ENCODE results near the gene CASKIN1. TPM values are rescaled to one million over a fixed set of nuclear protein-coding genes. Genes with fewer than 3 reads are reported as not detected.

Gene CASKIN1
- total and polyA plus RNA-seq, 4 donors: 0.13 to 0.28 (median 0.15) TPM; not detected in 1

DNA sequence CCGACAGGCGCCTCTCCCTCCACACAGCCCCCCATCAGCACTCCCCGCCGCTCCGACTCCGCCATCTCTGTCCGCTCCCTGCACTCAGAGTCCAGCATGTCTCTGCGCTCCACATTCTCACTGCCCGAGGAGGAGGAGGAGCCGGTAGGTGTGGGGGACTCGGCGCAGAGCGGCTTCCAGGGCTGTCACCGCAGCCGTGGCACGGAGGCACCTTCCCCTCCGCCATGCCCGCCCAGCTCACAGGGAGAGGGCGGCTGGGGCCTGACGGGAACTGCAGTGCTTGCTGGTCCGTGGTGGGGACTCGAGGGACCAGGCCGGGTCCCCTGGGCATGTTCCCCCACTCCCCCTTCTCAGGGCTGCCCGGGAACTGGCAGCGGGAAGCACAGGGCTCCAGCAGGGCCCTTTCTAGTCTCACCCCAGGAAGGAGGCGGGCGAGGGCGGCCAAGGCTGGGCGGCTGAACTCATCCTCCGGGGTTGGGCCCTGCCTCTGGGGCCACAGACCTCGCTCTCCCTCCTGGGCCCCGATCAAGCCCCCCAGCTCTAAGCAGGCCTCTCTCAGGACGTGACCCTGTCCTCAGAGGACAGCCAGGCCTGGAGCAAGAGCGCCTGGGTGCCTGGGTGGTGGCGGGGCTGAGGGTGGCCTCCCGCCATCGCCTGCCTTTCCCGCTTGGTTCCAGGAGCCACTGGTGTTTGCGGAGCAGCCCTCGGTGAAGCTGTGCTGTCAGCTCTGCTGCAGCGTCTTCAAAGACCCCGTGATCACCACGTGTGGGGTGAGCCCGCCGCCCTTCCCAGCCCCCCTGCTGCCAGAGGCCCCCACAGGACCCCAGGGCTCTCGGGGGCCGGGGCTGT, 25.6 kb downstream of the CASKIN1 start:
- Histone ChIP-seq H3K27me3 (ENCODE audit: control insufficient read depth in 1 of 2, insufficient read depth in 2 of 2, low read length in 1 of 2) (no peaks in the 10 kb centered on the region), H3K36me3 (ENCODE audit: control insufficient read depth in 1 of 2, insufficient read depth in 2 of 2, low read length in 1 of 2) (peaks cover 0 to 7% of the 10 kb centered on the region in 2 donors), H3K9me3 (ENCODE audit: control insufficient read depth, low read length) (no peaks in the 10 kb centered on the region), H3K4me3 (ENCODE audit: low read length in 2 of 2) (no peak overlapping the region), H3K27ac (ENCODE audit: low read depth in 1 of 2, low read length in 2 of 2) (no peak overlapping the region), H3K4me1 (ENCODE audit: control insufficient read depth in 1 of 2, insufficient read depth in 2 of 2, low read length in 2 of 2) (no peaks in the 10 kb centered on the region)
- DNase-seq: no peak
- 93 to 94% methylated on average over 43 to 47 of the region's 47 CpGs for WGBS, 2 donors
- intact Hi-C loops (cut with DNase I): no loop called here
- peak; percentile 3 for ATAC-seq (ENCODE audit: low FRiP score)

DNA sequence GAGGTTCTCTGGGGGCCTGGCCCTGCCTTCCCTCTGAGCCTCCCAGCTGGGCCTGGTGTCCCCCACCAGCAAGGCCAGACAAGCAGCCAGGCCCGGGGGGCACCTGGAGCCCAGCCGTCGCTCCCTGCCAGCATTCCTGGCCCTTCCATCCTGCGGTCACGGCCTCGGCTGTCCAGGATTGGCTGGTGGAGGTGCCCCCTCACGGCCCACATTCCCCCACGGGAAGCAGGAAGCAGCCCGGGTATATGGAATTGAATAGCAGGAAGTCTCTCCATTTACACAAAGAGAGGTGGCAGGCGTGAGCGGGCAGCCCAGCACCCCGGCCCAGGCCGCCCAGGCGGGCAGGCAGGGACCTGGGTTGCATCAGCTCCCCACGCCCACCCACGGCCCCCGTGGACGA, 26.3 kb downstream of the CASKIN1 start:
- Histone ChIP-seq H3K4me3 (ENCODE audit: low read length in 2 of 2) (no peak overlapping the region), H3K36me3 (ENCODE audit: control insufficient read depth in 1 of 2, insufficient read depth in 2 of 2, low read length in 1 of 2) (peaks cover 0 to 7% of the 10 kb centered on the region in 2 donors), H3K9me3 (ENCODE audit: control insufficient read depth, low read length) (no peaks in the 10 kb centered on the region), H3K4me1 (ENCODE audit: control insufficient read depth in 1 of 2, insufficient read depth in 2 of 2, low read length in 2 of 2) (no peaks in the 10 kb centered on the region), H3K27me3 (ENCODE audit: control insufficient read depth in 1 of 2, insufficient read depth in 2 of 2, low read length in 1 of 2) (no peaks in the 10 kb centered on the region), H3K27ac (ENCODE audit: low read depth in 1 of 2, low read length in 2 of 2) (no peak overlapping the region)
- ATAC-seq (ENCODE audit: low FRiP score) (peak; percentile 52), DNase-seq (no peak)
- 83 to 90% methylated on average over 17 to 18 of the region's 18 CpGs for WGBS, 2 donors
- intact Hi-C loops (cut with DNase I): no loop called here

- DNase-seq: no peak
- Histone ChIP-seq H3K4me1 (ENCODE audit: control insufficient read depth in 1 of 2, insufficient read depth in 2 of 2, low read length in 2 of 2) (no peaks in the 10 kb centered on the region), H3K27ac (ENCODE audit: low read depth in 1 of 2, low read length in 2 of 2) (no peak overlapping the region), H3K27me3 (ENCODE audit: control insufficient read depth in 1 of 2, insufficient read depth in 2 of 2, low read length in 1 of 2) (no peaks in the 10 kb centered on the region), H3K4me3 (ENCODE audit: low read length in 2 of 2) (no peak overlapping the region), H3K9me3 (ENCODE audit: control insufficient read depth, low read length) (no peaks in the 10 kb centered on the region), H3K36me3 (ENCODE audit: control insufficient read depth in 1 of 2, insufficient read depth in 2 of 2, low read length in 1 of 2) (peaks cover 0 to 2% of the 10 kb centered on the region in 2 donors)
- no peak for ATAC-seq (ENCODE audit: low FRiP score)
- intact Hi-C loops (cut with DNase I): no loop called here
- WGBS, 2 donors: 90 to 94% methylated on average over 18 of the region's 18 CpGs
Measured at GRCh38 chr16:2167068-2167638, 29.3 kb downstream of the CASKIN1 start.

DNA sequence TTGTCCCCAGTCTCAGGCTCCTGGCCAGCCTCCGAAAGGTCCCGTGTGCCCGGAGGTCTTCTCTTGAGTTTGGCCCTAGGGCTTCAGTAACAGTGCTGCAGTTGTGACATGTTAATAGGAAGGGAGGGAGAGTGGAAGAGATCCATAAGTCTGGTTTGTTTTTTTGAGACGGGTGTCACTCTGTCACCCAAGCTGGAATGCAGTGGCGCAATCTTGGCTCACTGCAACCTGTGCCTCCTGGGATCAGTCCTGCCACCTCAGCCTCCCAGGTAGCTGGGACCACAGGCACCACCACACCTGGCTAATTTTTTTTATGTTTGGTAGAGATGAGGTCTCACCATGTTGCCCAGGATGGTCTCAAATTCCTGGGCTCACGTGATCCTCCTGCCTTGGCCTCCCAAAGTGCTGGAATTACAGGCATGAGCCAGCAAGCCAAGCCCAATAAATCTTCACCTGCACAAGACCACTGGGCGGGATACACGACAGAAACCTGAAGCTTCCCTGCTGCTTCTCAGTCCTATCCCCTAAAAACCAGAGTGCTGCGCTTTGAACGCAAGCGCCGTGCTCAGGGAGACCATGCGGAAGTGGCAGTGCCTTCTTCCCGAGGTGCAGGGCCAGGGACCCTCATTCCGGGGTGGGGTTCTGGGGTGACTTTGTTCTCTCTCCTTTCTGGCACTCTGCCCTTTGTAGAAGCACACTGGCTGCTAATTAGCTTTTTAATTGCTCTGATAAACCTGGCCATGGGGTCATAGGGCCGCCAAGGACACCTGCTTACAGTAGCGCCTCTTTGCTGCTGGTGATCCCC, 29.9 kb downstream of the CASKIN1 start:
- intact Hi-C loops (cut with DNase I): no loop called here
- no peak for ATAC-seq (ENCODE audit: low FRiP score)
- WGBS, 2 donors: 89 to 92% methylated on average over 17 of the region's 17 CpGs

GRCh38 chr16:2165861-2166260, 30.5 kb downstream of the CASKIN1 start:
- Histone ChIP-seq H3K27me3 (ENCODE audit: control insufficient read depth in 1 of 2, insufficient read depth in 2 of 2, low read length in 1 of 2) (no peaks in the 10 kb centered on the region), H3K27ac (ENCODE audit: low read depth in 1 of 2, low read length in 2 of 2) (no peak overlapping the region), H3K9me3 (ENCODE audit: control insufficient read depth, low read length) (no peaks in the 10 kb centered on the region), H3K4me3 (ENCODE audit: low read length in 2 of 2) (no peak overlapping the region), H3K4me1 (ENCODE audit: control insufficient read depth in 1 of 2, insufficient read depth in 2 of 2, low read length in 2 of 2) (no peaks in the 10 kb centered on the region), H3K36me3 (ENCODE audit: control insufficient read depth in 1 of 2, insufficient read depth in 2 of 2, low read length in 1 of 2) (peaks cover 0 to 2% of the 10 kb centered on the region in 2 donors)
- DNase-seq (no peak), ATAC-seq (ENCODE audit: low FRiP score) (no peak)
- 92 to 94% methylated on average over 11 to 12 of the region's 12 CpGs for WGBS, 2 donors
- intact Hi-C loops (cut with DNase I): no loop called here

More for the DNA sequence above, 29.9 kb downstream of the CASKIN1 start:
- Histone ChIP-seq H3K9me3 (ENCODE audit: control insufficient read depth, low read length) (no peaks in the 10 kb centered on the region), H3K27me3 (ENCODE audit: control insufficient read depth in 1 of 2, insufficient read depth in 2 of 2, low read length in 1 of 2) (no peaks in the 10 kb centered on the region), H3K4me3 (ENCODE audit: low read length in 2 of 2) (no peak overlapping the region), H3K27ac (ENCODE audit: low read depth in 1 of 2, low read length in 2 of 2) (no peak overlapping the region), H3K4me1 (ENCODE audit: control insufficient read depth in 1 of 2, insufficient read depth in 2 of 2, low read length in 2 of 2) (no peaks in the 10 kb centered on the region), H3K36me3 (ENCODE audit: control insufficient read depth in 1 of 2, insufficient read depth in 2 of 2, low read length in 1 of 2) (peaks cover 0 to 2% of the 10 kb centered on the region in 2 donors)
- no peak for DNase-seq

DNA sequence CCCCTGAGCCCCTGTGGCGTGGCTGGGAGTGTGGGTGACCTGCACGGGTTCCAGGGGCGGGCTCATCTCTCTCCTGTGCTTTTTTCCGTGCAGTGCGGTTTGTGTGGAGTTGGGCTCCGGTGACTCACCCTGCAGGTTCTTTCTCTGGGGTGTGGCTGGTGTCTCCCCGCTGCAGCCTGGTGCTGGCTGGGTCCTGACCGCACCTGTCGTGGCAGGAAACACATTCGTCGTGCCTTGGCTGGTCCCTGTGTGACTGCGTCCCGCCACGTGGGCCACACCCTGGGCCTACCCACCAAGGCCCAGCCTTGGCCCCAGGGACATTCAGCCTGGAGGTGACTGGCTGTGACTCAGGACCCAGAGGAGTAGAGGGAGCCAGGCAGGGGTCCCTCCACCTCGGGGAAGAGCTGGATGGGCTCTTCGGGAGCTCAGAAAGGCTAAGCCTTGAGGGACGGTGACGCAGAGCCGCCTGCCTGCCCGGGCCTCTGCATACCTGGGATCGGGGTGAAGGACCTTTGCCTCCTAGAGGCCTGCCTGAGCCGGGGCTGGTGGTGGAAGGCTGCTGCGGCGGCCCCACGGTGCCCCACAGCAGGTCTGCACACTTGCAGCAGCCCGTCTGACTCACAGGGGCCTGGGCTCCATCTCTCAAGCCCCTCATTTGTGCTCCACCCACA, 33.1 kb downstream of the CASKIN1 start:
- 94 to 96% methylated on average over 25 to 26 of the region's 26 CpGs for WGBS, 2 donors
- no peaks in the 10 kb centered on the region for H3K4me1 ChIP-seq (ENCODE audit: control insufficient read depth in 1 of 2, insufficient read depth in 2 of 2, low read length in 2 of 2)

DNA sequence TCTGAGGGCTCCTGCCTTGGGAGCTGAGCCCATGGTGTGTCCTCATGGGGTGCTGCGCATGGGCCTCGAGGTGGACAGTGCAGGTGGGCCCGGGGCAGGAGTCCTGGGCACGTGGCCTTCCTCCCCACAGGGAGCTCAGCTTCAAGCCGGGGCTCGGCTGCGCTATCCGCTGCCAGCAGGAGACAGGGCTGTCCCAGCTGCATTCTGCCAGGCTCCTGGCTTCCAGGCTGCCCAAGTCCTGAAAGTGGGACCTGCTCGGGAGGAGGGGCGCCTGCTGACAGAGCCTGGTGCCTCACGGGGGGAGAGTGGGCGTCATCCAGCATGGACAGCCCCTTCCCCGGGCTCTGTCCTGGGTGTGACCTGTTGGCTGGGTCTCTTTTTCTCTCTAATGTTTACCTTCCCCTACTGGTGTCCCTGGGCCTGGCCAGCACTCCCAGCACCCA, 33.7 kb downstream of the CASKIN1 start:
- H3K4me1 ChIP-seq (ENCODE audit: control insufficient read depth in 1 of 2, insufficient read depth in 2 of 2, low read length in 2 of 2): no peaks in the 10 kb centered on the region
- H3K27ac ChIP-seq (ENCODE audit: low read depth in 1 of 2, low read length in 2 of 2): no peak overlapping the region
- 86 to 89% methylated on average over 13 of the region's 13 CpGs for WGBS, 2 donors
- ATAC-seq (ENCODE audit: low FRiP score) (no peak), DNase-seq (no peak)
- intact Hi-C loops (cut with DNase I): no loop called here
- no peaks in the 10 kb centered on the region for H3K9me3 ChIP-seq (ENCODE audit: control insufficient read depth, low read length)
- no peaks in the 10 kb centered on the region for H3K27me3 ChIP-seq (ENCODE audit: control insufficient read depth in 1 of 2, insufficient read depth in 2 of 2, low read length in 1 of 2)
- no peaks in the 10 kb centered on the region for H3K36me3 ChIP-seq (ENCODE audit: control insufficient read depth in 1 of 2, insufficient read depth in 2 of 2, low read length in 1 of 2)
- H3K4me3 ChIP-seq (ENCODE audit: low read length in 2 of 2): no peak overlapping the region

More for the DNA sequence above, 33.1 kb downstream of the CASKIN1 start:
- H3K27ac ChIP-seq (ENCODE audit: low read depth in 1 of 2, low read length in 2 of 2): no peak overlapping the region
- DNase-seq (no peak), ATAC-seq (ENCODE audit: low FRiP score) (no peak)
- H3K36me3 ChIP-seq (ENCODE audit: control insufficient read depth in 1 of 2, insufficient read depth in 2 of 2, low read length in 1 of 2): peaks cover 0 to 2% of the 10 kb centered on the region in 2 donors
- H3K27me3 ChIP-seq (ENCODE audit: control insufficient read depth in 1 of 2, insufficient read depth in 2 of 2, low read length in 1 of 2): no peaks in the 10 kb centered on the region
- no peak overlapping the region for H3K4me3 ChIP-seq (ENCODE audit: low read length in 2 of 2)
- no peaks in the 10 kb centered on the region for H3K9me3 ChIP-seq (ENCODE audit: control insufficient read depth, low read length)
- intact Hi-C loops (cut with DNase I): no loop called here

- H3K36me3 ChIP-seq (ENCODE audit: control insufficient read depth in 1 of 2, insufficient read depth in 2 of 2, low read length in 1 of 2): no peaks in the 10 kb centered on the region
- no peaks in the 10 kb centered on the region for H3K4me1 ChIP-seq (ENCODE audit: control insufficient read depth in 1 of 2, insufficient read depth in 2 of 2, low read length in 2 of 2)
- no peak for ATAC-seq (ENCODE audit: low FRiP score)
- no peaks in the 10 kb centered on the region for H3K9me3 ChIP-seq (ENCODE audit: control insufficient read depth, low read length)
- 92 to 94% methylated on average over 10 of the region's 10 CpGs for WGBS, 2 donors
- no peak overlapping the region for H3K27ac ChIP-seq (ENCODE audit: low read depth in 1 of 2, low read length in 2 of 2)
- H3K27me3 ChIP-seq (ENCODE audit: control insufficient read depth in 1 of 2, insufficient read depth in 2 of 2, low read length in 1 of 2): no peaks in the 10 kb centered on the region
- intact Hi-C loops (cut with DNase I): no loop called here
- DNase-seq: no peak
- no peak overlapping the region for H3K4me3 ChIP-seq (ENCODE audit: low read length in 2 of 2)
Measured at GRCh38 chr16:2161911-2162310, 34.5 kb downstream of the CASKIN1 start.
